SK-N-SH (cell line): ENCODE results near the gene NDUFS8. TPM values are rescaled to one million over a fixed set of nuclear protein-coding genes. Genes with fewer than 3 reads are reported as not detected.

Experiments used
- CTCF ChIA-PET: fragments of 300-600, 350-600 bp; formaldehyde crosslinking; extraction: SDS; loops from one replicate; lab custom pipeline; 2021; lab: Yijun Ruan, JAX
- POLR2A ChIA-PET: fragments of 350-600 bp; sonication (Branson Sonifier 250); formaldehyde crosslinking; extraction: SDS; loops from one replicate; lab custom pipeline; 2020; ENCODE audit warnings: antibody characterized with exemption, inconsistent platforms; lab: Yijun Ruan, JAX
- DNase-seq: peaks from one replicate; pipeline ENCODE4 v3.0.0; 2012
- H2AFZ ChIP-seq: fragments of 200-600 bp; sonication (generic); 2 replicates; pipeline ENCODE4 v1.8.1; 2016; ENCODE audit warnings: antibody characterized with exemption, mild to moderate bottlenecking, low read depth
- H3F3A ChIP-seq: fragments of 200-600 bp; sonication (generic); replicated peaks from 2 replicates; pipeline ENCODE3; 2016; ENCODE audit warnings: antibody characterized with exemption, mild to moderate bottlenecking; ENCODE audit not compliant: insufficient read depth
- H3K27ac ChIP-seq, 2 experiments: fragments of 200-500 bp in 1 of 2; fragments of 200-600 bp in 1 of 2; sonication (Bioruptor generic) in 1 of 2; sonication (generic), shearing (Covaris generic) in 1 of 2; 2 replicates each; pipeline versions ENCODE4 v1.5.1 to v1.6.1; 2014 to 2016; ENCODE audit warnings: low read depth in 2 of 2, inconsistent platforms in 1 of 2, low read length in 1 of 2, mild to moderate bottlenecking in 1 of 2, mixed read lengths in 1 of 2
- H3K27me3 ChIP-seq: fragments of 200-600 bp; sonication (generic), shearing (Covaris generic); 2 replicates; pipeline ENCODE4 v1.6.1; 2016; ENCODE audit warnings: mixed run types; ENCODE audit not compliant: insufficient read depth
- H3K36me3 ChIP-seq, 2 experiments: fragments of 200-500 bp in 1 of 2; fragments of 200-600 bp in 1 of 2; sonication (Bioruptor generic) in 1 of 2; sonication (generic) in 1 of 2; replicated peaks in 1 of 2; 2 replicates each; pipeline versions ENCODE3 to v1.5.1; 2014 to 2016; ENCODE audit warnings: low read length in 1 of 2, mild to moderate bottlenecking in 1 of 2; ENCODE audit not compliant: insufficient read depth in 2 of 2, control insufficient read depth in 1 of 2
- H3K4me1 ChIP-seq, 2 experiments: fragments of 200-500 bp in 1 of 2; fragments of 200-600 bp in 1 of 2; sonication (Bioruptor generic) in 1 of 2; sonication (generic), shearing (Covaris generic) in 1 of 2; 2 replicates each; pipeline versions ENCODE4 v1.5.1 to v1.6.1; 2014 to 2016; ENCODE audit warnings: low read depth in 1 of 2, low read length in 1 of 2, mixed run types in 1 of 2; ENCODE audit not compliant: insufficient read depth in 2 of 2, control insufficient read depth in 1 of 2
- H3K4me2 ChIP-seq: fragments of 200-600 bp; sonication (generic), shearing (Covaris generic); 2 replicates; pipeline ENCODE4 v1.6.1; 2017; ENCODE audit warnings: mixed run types
- H3K4me3 ChIP-seq, 2 experiments: fragments of 200-500 bp in 1 of 2; fragments of 200-600 bp in 1 of 2; sonication (Bioruptor generic) in 1 of 2; sonication (generic), shearing (Covaris generic) in 1 of 2; 2 replicates each; pipeline versions ENCODE4 v1.5.1 to v1.8.1; 2014 to 2016; ENCODE audit warnings: low read depth in 2 of 2, inconsistent platforms in 1 of 2, low read length in 1 of 2, mild to moderate bottlenecking in 1 of 2, mixed read lengths in 1 of 2, moderate library complexity in 1 of 2
- H3K79me2 ChIP-seq: fragments of 200-600 bp; sonication (generic); 2 replicates; pipeline ENCODE4 v1.8.1; 2017; ENCODE audit warnings: mild to moderate bottlenecking; ENCODE audit not compliant: insufficient read depth
- H3K9ac ChIP-seq: fragments of 200-600 bp; sonication (generic); 2 replicates; pipeline ENCODE4 v1.6.1; 2017; ENCODE audit warnings: mixed run types
- H3K9me2 ChIP-seq: fragments of 200-600 bp; sonication (generic); 2 replicates; pipeline ENCODE4 v1.6.1; 2017; ENCODE audit warnings: mixed run types
- H3K9me3 ChIP-seq: fragments of 200-600 bp; sonication (generic); 2 replicates; pipeline ENCODE4 v1.6.1; 2017; ENCODE audit warnings: mixed run types, mild to moderate bottlenecking, moderate library complexity
- H4K20me1 ChIP-seq: fragments of 200-600 bp; sonication (generic); 2 replicates; pipeline ENCODE4 v1.6.1; 2017; ENCODE audit warnings: mild to moderate bottlenecking, mixed run types; ENCODE audit not compliant: insufficient read depth
- CTCF ChIP-seq: fragments of 200-600 bp; sonication (generic); IDR thresholded peaks from 2 replicates; pipeline ENCODE4 v1.6.1; 2017; ENCODE audit warnings: antibody characterized with exemption, mild to moderate bottlenecking, moderate library complexity
- ELF1 ChIP-seq: IDR thresholded peaks from 2 replicates; pipeline ENCODE4 v1.4.0; 2012
- EP300 ChIP-seq, 2 experiments: IDR thresholded peaks; 2 replicates each; pipeline versions ENCODE4 v1.4.0 to v1.6.1; 2012; ENCODE audit warnings: borderline replicate concordance in 1 of 2, low read depth in 1 of 2, low read length in 1 of 2
- EZH2phosphoT487 ChIP-seq: fragments of 200-600 bp; sonication (generic); IDR thresholded peaks from 2 replicates; pipeline ENCODE4 v1.6.1; 2017; ENCODE audit warnings: low read depth, mixed run types, mild to moderate bottlenecking, antibody characterized with exemption, moderate library complexity, borderline replicate concordance
- FOSL2 ChIP-seq: IDR thresholded peaks from 2 replicates; pipeline ENCODE4 v1.4.0; 2012; ENCODE audit warnings: low read depth, mild to moderate bottlenecking, moderate library complexity, borderline replicate concordance
- FOXJ3 ChIP-seq: sonication (generic); formaldehyde crosslinking; IDR thresholded peaks from 2 replicates; pipeline ENCODE4 v1.5.1; 2020; ENCODE audit warnings: mild to moderate bottlenecking, missing genetic modification reagents
- FOXM1 ChIP-seq: IDR thresholded peaks from 2 replicates; pipeline ENCODE4 v1.4.0; 2012; ENCODE audit warnings: low read depth, mild to moderate bottlenecking
- JUND ChIP-seq: IDR thresholded peaks from 2 replicates; pipeline ENCODE4 v1.4.0; 2012
- MEF2A ChIP-seq: IDR thresholded peaks from 2 replicates; pipeline ENCODE4 v1.4.0; 2012; ENCODE audit warnings: low read depth, borderline replicate concordance
- POLR2AphosphoS5 ChIP-seq: IDR thresholded peaks from 2 replicates; pipeline ENCODE4 v1.6.1; 2012; ENCODE audit warnings: low read depth, low read length
- RAD21 ChIP-seq: IDR thresholded peaks from 2 replicates; pipeline ENCODE4 v1.6.1; 2012; ENCODE audit warnings: mild to moderate bottlenecking, low read length
- RCOR1 ChIP-seq: fragments of 150-350 bp; IDR thresholded peaks from 2 replicates; pipeline ENCODE4 v1.6.1; 2017; ENCODE audit warnings: antibody characterized with exemption, low read length
- RFX5 ChIP-seq: IDR thresholded peaks from 2 replicates; pipeline ENCODE4 v1.6.1; 2012; ENCODE audit warnings: mild to moderate bottlenecking, improper control_type of control experiment, low read length
- RXRA ChIP-seq: IDR thresholded peaks from 2 replicates; pipeline ENCODE4 v1.4.0; 2012; ENCODE audit warnings: low read depth, mild to moderate bottlenecking, borderline replicate concordance
- TCF12 ChIP-seq: IDR thresholded peaks from 2 replicates; pipeline ENCODE4 v1.4.0; 2012
- TEAD4 ChIP-seq: IDR thresholded peaks from 2 replicates; pipeline ENCODE4 v1.4.0; 2012; ENCODE audit warnings: mild to moderate bottlenecking, borderline replicate concordance; ENCODE audit not compliant: insufficient read depth
- WGBS: methylation state at CpG from one replicate; pipeline ENCODE4 v1.1.6; 2017; ENCODE audit warnings: low lambda C conversion rate; 5-methylcytosine and 5-hydroxymethylcytosine counted together
- polyA plus RNA-seq, 3 experiments: library from polyadenylated mRNA; depleted of rRNA; stranded (reverse); fragments of >200 nt; gene quantifications; 2 replicates each; pipeline ENCODE4 v1.2.3, GENCODE V29; 2012
- TF ChIP-seq, protein P1 (sequence below): IDR thresholded peaks from 2 replicates; pipeline ENCODE4 v1.4.0; 2012; ENCODE audit warnings: low read depth, borderline replicate concordance
- TF ChIP-seq, protein P2 (sequence below): fragments of 150-350 bp; IDR thresholded peaks from 2 replicates; pipeline ENCODE4 v1.6.1; 2016; ENCODE audit warnings: mild to moderate bottlenecking, low read depth, low read length
- TF ChIP-seq, protein P3 (sequence below): fragments of 150-350 bp; IDR thresholded peaks from 2 replicates; pipeline ENCODE4 v1.6.1; 2017; ENCODE audit warnings: antibody characterized with exemption, low read length, low read depth, borderline replicate concordance
- TF ChIP-seq, protein P4 (sequence below): IDR thresholded peaks from 2 replicates; pipeline ENCODE4 v1.6.1; 2012; ENCODE audit warnings: mild to moderate bottlenecking, low read depth, low read length, moderate library complexity

Gene NDUFS8
- polyA plus RNA-seq, 1 of the 3 experiments (the other 2 are of a cell fraction) = 123 TPM

- TF ChIP-seq, protein P1, sequence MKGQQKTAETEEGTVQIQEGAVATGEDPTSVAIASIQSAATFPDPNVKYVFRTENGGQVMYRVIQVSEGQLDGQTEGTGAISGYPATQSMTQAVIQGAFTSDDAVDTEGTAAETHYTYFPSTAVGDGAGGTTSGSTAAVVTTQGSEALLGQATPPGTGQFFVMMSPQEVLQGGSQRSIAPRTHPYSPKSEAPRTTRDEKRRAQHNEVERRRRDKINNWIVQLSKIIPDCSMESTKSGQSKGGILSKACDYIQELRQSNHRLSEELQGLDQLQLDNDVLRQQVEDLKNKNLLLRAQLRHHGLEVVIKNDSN = no peak
- no peak for TF ChIP-seq ELF1
- TF ChIP-seq FOSL2 = no peak
- TF ChIP-seq, all 33 proteins: peak for 0
Observed at GRCh38 chr11:68015467-68015866, 15.0 kb upstream of the NDUFS8 start (continued).

DNA sequence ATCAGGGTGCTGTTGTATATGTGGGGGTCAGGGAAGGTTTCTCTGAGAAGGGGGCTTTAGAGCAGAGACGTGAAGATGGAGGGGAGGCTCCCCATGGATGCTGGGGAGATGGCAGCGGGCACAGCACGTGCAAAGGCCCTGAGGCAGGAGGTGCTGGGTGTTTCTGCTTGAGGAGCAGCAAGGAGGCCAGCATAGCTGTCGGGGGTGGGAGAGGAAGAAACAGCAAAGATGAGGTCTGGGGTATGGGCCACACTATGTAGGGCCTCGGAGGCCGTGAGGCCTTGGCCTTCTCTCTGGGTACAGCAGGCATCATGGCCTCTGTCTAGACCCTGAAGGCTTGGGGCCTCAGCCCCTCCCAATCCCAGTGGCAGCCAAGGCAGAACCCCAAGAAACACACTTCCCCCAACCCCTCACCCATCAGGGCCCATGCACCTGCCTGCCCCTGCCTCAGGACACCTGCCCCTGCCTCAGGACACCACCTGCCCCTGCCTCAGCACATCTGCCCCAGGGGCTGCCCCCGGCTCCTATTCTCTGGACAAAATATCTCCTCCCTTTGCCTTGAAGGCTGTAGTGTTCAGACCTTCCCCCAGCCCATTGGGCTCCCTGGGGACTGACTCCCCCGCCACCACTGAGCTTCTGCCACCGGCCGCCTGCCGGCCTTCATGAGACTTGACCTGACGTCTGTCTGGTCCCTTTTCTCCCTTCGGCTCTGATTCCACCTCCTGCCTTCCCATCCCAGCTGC is 14.1 kb upstream of the NDUFS8 start:
- ChIA-PET CTCF (interaction anchor here (0.9 kb wide), 1 partner anchor 13 kb away, joined by 3 read pairs; no protein-coding TSS in a partner anchor), POLR2A (no interaction called here)
- Histone ChIP-seq H4K20me1 (no peaks in the 10 kb centered on the region), H3K4me2 (no peak overlapping the region), H3K9me3 (no peaks in the 10 kb centered on the region), H3F3A (peaks cover 8% of the 10 kb centered on the region), H3K79me2 (peaks cover 14% of the 10 kb centered on the region), H3K4me1 (peaks cover 31 to 32% of the 10 kb centered on the region in 2 experiments; a peak in 3 of 4 replicates), H2AFZ (no peak overlapping the region), H3K36me3 (no peaks in the 10 kb centered on the region), H3K4me3 (no peak overlapping the region), H3K27me3 (no peaks in the 10 kb centered on the region), H3K27ac (no peak overlapping the region), H3K9me2 (no peaks in the 10 kb centered on the region), H3K9ac (no peak overlapping the region)
- no peak for DNase-seq
- TF ChIP-seq RAD21 (no peak), FOSL2 (no peak), TEAD4 (no peak), JUND (no peak), FOXM1 (no peak), FOXJ3 (CRISPR knock-in tag) (no peak), CTCF (no peak), TCF12 (no peak), EP300 (IDR thresholded peaks at IDR 0.05; ENCODE audit: borderline replicate concordance in 1 of 2, low read depth in 1 of 2, low read length in 1 of 2) (no peak), RXRA (no peak), ELF1 (no peak), POLR2AphosphoS5 (no peak), MEF2A (no peak), RFX5 (no peak), EZH2phosphoT487 (no peak), RCOR1 (no peak)
- TF ChIP-seq, protein P2, sequence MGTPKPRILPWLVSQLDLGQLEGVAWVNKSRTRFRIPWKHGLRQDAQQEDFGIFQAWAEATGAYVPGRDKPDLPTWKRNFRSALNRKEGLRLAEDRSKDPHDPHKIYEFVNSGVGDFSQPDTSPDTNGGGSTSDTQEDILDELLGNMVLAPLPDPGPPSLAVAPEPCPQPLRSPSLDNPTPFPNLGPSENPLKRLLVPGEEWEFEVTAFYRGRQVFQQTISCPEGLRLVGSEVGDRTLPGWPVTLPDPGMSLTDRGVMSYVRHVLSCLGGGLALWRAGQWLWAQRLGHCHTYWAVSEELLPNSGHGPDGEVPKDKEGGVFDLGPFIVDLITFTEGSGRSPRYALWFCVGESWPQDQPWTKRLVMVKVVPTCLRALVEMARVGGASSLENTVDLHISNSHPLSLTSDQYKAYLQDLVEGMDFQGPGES = no peak
- TF ChIP-seq, protein P3, sequence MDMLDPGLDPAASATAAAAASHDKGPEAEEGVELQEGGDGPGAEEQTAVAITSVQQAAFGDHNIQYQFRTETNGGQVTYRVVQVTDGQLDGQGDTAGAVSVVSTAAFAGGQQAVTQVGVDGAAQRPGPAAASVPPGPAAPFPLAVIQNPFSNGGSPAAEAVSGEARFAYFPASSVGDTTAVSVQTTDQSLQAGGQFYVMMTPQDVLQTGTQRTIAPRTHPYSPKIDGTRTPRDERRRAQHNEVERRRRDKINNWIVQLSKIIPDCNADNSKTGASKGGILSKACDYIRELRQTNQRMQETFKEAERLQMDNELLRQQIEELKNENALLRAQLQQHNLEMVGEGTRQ = no peak
- TF ChIP-seq, protein P4, sequence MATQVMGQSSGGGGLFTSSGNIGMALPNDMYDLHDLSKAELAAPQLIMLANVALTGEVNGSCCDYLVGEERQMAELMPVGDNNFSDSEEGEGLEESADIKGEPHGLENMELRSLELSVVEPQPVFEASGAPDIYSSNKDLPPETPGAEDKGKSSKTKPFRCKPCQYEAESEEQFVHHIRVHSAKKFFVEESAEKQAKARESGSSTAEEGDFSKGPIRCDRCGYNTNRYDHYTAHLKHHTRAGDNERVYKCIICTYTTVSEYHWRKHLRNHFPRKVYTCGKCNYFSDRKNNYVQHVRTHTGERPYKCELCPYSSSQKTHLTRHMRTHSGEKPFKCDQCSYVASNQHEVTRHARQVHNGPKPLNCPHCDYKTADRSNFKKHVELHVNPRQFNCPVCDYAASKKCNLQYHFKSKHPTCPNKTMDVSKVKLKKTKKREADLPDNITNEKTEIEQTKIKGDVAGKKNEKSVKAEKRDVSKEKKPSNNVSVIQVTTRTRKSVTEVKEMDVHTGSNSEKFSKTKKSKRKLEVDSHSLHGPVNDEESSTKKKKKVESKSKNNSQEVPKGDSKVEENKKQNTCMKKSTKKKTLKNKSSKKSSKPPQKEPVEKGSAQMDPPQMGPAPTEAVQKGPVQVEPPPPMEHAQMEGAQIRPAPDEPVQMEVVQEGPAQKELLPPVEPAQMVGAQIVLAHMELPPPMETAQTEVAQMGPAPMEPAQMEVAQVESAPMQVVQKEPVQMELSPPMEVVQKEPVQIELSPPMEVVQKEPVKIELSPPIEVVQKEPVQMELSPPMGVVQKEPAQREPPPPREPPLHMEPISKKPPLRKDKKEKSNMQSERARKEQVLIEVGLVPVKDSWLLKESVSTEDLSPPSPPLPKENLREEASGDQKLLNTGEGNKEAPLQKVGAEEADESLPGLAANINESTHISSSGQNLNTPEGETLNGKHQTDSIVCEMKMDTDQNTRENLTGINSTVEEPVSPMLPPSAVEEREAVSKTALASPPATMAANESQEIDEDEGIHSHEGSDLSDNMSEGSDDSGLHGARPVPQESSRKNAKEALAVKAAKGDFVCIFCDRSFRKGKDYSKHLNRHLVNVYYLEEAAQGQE = no peak
- TF ChIP-seq, protein P1 = no peak
- 84% methylated on average over 12 of the region's 13 CpGs for WGBS
